HG03565 (cell line): ENCODE results near the gene FOCAD.
A peak's percentile ranks its signal among the peaks of the same experiment; 100 is the strongest.

ENCODE experiments used
- ATAC-seq: cut with Tn5 transposase; IDR thresholded peaks from one replicate; pipeline ENCODE4 v1.9.1; 2021; ENCODE audit warnings: mild to moderate bottlenecking, moderate library complexity; ENCODE audit not compliant: unreplicated experiment

FOCAD gene

DNA sequence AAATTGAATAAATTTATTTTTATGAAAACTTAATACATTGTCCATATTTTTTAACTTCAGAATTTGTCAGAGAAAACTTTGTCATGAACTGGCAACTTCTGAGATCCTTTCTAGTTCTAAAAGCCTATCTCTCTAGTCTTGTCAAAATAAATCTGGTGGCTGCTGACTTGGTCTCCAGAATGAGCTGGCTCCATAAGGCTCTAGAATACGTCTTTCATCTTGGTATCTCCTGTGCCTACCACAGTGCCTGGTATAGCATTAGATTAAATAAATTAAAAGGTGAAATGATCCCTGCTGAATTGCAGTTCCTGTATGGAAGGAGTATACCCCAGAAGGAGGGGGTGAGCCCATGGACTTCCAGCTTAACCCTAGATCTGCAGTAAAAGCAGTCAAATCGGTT lies 2.6 kb upstream of the FOCAD start:
- ATAC-seq = no peak

DNA sequence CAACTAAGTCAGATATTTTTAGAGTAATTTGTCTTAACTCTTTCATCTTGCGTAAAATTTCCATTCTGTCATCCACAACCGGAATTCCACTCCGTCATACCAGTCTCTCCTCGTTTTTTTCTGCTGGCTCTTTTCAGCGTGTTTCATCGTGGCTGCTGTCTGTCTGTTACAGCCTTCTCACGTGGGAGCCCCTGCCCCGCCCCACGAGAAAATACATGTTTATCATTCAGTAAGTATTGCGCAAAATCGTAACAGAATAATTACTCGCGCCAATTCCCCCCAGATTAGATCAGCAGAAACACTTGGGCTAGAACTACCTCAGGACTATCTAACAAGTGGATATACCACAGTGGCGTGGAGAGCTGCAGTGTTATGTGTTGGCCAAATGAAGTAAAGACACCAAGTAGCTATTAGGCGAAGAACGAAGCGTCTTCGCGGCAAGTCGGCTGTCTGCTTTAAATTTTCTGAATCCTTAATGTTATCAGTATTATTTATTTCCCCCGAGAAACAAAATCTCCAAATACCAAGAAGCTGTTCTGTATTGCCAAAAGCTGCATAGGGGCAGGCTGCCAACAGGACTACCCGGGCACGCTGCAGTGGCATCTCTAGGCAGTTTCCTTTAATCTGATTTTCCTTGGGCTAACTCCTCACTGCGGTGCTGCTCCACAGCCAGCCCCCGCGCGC lies 566 bp upstream of the FOCAD start:
- ATAC-seq = peak; percentile 1

DNA sequence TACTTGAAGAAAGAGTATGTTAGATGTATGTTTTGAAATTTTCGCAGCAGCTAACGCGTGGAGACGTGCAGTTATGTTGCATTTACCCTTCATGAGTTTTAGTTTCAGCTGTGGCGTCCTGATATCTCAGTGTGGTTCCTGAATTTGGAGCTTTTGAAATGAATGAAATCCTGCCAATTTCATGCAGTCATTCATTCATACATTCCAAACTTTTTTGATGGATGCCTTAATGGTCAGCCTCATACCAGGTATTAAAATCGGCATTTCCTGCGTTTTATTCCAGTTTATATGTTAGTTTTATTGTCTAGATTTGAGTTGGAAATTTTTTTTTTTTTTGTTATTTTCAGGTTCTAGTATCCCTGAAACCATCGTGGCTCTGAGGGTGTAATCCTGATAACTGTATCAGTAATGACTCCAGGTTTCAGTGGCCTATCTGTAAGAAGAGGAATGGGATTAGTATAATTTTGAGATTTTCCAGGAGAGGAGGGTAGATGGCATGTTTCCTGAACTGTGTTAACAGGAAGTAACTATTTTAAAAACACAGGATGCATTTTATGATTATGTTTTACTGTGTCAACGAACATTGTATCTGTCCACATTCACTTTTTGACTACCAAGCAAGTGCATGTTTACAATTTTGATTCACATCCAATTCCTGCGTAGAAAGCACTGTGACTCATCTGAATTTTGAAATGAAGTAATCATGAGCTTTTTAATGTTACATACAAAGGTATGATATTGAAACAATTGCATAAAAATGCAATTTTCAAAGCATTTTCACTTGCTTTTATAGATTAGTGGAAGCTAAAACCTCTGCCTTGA lies 1.0 kb downstream of the FOCAD start:
- no peak for ATAC-seq

DNA sequence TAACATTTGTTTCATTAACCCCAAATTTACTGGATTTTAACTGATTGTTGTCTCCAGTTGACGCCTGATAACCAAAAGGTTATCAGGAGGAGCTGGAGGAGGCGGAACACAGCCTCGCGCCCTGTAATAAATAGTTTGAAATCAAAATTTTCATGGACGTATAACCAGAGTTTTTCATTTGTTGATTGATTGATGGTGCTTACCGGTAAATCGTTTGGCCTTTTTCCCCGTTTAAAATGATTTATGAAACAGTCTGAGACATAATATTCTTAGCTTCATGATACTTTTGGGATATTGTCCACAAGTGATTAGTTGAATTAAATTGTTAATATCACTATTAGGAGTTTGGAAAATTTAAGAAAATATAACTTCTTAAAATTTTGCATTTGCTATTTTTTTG lies 1.7 kb downstream of the FOCAD start:
- no peak for ATAC-seq

DNA sequence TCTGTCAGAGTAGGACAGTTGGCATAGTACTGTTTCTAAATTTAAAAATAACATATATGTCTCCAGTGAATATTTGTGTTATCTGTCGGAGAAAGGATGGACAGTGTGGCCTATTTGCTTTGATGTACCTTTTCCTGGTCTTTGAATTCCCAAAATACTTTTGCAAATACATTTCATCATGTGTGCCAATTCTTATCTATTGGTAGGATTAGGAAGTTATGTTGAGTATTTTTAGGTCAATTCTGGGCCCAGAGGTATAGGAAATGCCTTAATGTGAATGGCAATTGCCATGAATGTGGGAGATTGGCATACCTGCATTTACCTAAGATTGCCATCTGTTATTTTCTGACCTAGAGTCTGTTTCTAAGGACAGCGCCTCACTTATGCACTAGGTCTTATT lies 5.8 kb downstream of the FOCAD start:
- no peak for ATAC-seq

DNA sequence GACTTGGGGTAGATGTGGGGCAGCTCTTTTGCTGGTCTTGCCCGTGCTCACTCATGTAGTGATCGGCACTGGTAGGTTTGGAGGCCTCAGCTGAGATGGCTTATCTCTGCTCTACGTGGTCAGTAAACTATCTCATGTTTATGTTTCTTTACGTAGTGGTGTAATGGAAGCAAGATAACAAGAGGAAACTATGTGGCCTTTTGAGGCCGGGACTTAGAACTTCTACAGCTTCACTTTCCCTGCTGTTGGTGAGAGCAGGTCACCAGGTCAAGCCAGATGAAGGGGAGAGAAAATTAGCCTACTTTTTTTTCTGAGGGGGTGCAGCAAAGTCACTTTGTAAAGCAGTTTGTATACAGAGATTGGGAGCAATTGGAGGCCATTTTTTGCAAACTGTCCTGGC lies 8.5 kb downstream of the FOCAD start:
- ATAC-seq = no peak

DNA sequence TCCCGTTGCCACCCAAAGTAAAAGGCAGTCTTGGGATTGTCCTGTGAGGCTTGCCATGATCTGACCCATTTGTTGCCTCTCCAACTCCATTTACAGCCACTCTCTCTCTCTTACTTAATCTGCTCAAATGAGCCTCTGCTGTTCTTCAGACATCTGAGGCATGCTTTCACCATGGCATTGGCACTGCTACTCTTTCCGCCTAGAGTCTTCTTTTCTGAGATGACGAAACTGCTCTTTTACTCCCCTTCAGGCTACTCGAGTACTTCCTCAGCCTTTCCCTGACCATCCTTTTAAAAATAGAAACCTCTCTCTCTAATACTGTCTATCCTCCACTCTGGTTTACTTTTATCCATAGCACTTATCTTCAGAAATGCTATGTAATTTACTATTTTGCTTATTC lies 9.0 kb downstream of the FOCAD start:
- no peak for ATAC-seq

DNA sequence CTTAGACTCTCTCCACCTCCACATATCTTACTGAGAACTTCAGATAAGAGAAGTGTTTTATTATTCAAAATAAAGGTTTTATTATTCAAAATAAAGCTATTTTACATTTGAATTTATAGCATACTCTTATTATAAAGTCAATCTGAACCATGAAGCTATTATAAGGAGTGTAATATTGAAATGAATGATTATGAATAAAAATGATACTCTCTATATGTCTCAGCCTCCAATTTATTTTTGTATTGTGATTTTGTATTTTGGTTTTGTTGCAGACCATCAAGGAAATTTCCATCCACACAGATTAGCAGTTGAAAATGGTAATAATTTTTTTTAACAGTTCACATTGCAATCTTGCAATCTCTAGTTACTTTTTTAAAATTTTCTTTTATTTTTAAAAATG lies 10.2 kb downstream of the FOCAD start:
- ATAC-seq = no peak

DNA sequence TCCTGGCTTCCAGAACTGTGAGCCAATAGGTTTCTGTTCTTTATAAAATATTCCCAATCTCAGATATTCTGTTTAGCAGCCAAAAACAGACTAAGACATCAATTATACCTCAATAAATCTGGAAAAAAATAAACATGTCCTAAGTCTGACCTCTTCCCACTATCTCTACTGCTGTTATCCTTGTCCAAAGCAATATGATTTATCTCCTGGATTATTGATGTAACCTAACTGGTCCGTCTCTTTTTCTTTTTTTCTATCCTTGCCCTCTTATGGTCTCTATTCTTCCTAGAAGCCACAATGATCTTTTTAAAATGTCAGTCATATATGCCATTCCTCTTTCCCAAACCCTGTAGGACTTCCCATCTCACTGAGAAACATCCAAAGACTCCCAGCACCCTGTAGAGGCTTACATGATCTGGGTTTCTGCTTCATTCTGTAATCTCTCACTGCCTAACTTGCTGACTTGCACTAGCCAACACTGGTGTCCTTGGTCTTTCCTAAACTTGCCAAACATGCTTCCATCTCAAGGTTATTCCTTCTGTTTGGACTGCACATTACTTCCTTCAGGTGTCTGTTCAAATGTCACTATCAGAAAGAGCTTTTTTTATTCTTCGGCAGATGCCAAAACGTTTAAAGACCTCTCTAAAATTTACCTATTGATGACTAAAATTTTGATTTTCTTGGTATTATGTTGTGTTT lies 13.1 kb downstream of the FOCAD start:
- ATAC-seq = no peak

DNA sequence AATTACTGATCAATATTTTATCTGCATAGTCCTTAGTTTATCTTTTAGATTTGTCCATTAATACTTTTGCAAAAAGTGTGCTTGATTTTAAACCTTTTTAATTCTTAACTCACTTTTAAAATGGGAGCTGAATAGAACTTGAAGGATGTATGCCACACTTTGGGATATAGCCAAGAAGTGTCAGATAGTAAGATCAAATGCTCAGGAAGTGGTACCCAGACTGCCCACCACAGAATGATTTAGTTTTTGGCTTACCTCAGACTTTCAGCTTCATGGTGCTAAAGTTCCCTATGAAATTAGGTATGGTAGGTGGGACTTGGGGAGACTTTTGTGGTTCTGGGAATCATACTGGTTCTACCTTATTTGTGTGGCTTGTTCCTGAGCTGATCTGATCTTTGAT lies 14.7 kb downstream of the FOCAD start:
- ATAC-seq = no peak

DNA sequence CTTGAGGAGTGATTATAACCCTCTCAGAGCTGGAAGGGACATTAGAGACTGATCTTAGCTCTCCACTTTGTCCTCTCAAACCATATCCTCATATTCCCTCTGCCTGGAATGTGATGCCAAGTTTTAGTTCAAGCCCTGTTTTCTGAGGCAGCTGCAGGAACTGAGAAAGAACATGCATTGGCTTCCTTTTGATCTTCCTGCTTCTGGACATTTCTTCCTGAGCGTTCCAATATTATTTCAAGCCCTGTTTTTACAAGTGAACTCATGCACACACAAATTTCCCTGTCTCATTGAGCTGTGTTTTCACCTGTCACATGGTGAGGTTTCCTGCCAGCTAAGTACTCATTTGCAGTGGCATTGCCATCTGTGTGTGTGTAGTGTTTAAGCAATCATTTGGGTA lies 17.0 kb downstream of the FOCAD start:
- ATAC-seq = no peak

DNA sequence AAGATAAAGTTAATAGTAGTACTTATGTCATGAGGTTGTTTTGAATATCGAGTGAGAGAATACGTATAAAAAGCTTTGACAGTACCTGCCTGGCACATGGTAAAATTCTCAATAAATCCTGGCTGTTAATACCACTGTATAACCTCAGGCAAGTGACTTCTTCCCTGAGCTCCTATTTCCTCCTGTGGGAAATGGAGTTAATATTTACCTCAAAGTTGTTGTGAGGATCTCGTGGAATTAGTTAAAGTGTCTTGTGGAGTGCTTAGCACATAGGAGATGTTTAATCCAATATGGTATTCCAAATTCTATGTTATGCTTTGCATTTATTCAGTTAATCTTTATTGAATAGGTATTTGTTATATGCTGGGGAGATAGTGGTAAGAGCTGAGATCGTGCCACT lies 18.5 kb downstream of the FOCAD start:
- no peak for ATAC-seq

DNA sequence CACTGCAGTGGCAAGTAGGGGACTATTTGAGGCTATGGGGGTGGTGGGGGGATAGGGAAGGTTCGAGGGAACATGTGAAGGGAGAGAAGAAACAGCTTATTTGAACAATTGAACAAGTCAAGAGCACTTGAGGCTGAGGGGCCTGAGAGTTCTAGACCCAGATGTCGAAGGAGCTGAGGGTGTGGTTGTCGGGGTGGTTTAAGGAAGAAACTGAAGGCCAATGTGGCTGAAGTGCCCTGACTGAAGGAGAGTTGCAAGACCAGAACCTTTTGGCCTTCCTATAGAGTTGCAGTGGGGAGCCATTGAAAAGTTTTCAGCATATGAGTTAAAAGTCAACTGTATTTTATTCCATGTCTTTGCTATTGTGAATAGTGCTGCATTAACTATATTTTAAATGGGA lies 19.1 kb downstream of the FOCAD start:
- no peak for ATAC-seq

DNA sequence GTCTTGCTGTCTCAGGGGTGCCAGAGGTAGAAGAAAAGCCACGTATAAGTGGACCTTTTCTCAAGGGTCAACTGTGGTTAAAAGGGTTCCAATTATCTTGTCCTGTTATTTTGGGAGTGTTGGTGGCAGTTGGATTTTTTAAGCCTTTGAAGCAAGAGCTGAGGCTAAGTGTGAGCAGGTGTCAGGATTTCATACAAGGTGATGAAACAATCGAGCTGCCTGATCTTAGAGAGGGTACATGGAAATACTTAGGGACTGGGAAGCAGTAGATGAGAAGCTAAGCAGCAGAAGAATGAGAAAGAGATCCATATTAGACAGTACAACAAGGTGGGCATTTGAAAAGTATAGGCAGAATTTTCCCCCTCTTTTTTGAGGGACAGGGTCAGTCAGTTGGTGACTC lies 23.6 kb downstream of the FOCAD start:
- no peak for ATAC-seq

DNA sequence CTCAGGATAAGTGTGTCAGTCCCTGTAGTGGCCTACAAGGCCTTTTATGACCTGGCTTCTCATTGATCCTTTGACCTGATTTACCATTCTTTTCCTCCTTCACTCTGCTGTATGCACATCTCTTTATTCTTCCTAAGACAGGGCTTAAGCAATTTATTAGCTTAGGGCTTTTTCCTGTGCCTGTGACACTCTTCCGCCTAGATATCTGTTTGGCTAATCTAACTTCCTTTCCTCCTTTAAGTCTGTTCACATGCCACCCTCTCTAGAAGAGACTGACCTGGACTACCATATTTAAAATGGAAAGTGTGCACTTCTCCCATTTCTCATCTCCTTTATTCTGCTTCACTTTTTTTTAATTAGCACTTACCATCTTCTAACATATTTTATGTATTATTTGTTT lies 29.1 kb downstream of the FOCAD start:
- no peak for ATAC-seq

DNA sequence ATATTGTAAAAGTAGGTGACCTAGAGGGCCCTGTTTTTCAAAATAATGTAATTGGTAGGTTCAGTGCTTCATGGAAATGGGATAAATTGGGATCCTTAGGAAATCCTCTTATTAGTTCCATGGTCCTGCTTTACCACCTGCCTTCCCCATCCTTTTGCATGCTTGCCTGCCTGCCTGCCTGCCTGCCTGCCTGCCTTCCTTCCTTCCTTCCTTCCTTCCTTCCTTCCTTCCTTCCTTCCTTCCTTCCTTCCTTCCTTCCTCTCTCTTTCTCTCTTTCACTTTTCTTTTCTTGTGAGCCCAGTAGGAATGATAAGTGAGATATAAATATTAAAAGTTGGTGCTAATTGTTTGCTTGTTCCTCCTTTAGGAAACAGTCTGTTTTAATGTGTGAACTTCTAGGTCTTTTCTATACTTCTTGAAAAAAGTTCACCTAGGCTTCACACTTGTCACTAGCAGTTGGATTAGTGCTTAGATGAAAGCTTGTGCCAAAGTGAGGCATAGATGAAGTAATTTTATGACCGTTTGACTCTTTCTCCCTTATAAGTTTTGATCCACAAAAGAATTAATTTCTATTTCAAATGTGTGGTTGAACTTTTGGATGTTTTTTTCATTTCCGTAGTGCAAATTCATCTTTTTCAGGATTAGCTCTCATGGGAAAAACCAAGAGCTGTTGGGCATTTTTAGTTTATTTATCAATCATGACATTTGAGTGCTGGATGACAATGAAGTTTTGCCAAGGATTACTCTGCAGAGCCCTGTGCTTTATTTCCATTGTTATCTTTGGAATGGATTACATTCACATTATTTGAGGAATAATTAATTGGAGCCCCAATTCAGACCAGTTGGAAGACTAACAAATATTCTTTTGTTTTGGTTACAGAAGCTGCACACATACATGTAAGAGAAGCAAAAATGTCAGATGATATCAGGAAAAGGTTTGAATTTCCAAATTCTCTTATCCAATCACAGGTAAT lies 30.7 kb downstream of the FOCAD start:
- no peak for ATAC-seq

DNA sequence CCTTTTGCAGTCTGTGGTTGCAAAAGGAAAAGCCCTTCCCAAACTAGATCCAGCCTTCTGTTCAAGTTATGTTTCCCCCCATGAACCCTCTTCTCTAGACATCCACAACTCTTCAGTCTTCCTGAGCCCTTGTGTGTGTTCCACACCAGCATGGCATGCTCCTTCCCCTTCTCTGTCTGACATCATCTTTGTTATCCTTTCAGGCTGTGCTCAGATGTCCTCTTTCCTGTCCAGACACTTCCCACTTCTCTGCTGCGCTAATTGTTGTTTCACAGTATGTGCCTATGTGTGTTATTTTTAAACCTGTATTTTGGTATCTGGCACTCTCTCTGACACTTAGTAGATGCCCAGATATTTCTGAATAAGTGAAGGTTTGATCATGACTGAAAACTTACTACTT lies 38.2 kb downstream of the FOCAD start:
- no peak for ATAC-seq

DNA sequence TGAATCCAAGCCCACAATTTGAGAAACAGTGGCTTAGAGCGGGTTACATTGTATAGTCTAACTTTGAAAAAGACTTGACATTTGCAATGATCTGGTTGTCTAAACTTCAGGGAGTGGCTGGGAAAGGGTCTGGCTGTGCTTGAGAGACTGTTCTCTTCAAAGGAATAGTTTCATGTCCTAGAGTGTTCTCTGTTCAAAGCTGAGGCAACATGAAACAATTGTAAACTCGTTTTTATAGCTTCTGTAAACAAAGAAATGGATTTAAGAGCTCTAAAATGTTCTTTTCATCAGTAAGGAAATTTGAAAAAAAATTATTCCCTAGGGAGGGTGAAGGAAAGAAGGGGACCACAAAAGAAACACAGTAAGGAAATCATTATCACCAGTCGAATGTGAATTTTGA lies 41.6 kb downstream of the FOCAD start:
- ATAC-seq = no peak

DNA sequence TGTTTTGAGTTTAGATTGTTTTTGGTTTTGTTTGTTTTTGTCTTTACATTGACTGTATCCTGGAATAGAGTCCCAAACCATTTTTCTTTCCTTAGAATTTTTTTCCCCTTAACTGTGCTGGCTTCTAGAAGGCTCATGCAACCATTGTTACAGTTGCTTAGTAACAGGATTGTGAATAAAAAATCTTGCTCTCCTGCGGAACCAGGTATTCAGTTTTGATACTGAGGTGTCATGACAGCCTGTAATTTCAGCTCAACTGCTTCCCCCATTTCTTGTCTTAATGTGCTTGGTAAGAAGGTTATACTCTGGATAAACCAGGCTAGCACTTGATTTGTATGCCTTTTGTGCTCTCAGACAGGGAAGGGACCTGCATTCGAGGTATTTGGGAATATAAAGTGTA lies 42.1 kb downstream of the FOCAD start:
- ATAC-seq = no peak

DNA sequence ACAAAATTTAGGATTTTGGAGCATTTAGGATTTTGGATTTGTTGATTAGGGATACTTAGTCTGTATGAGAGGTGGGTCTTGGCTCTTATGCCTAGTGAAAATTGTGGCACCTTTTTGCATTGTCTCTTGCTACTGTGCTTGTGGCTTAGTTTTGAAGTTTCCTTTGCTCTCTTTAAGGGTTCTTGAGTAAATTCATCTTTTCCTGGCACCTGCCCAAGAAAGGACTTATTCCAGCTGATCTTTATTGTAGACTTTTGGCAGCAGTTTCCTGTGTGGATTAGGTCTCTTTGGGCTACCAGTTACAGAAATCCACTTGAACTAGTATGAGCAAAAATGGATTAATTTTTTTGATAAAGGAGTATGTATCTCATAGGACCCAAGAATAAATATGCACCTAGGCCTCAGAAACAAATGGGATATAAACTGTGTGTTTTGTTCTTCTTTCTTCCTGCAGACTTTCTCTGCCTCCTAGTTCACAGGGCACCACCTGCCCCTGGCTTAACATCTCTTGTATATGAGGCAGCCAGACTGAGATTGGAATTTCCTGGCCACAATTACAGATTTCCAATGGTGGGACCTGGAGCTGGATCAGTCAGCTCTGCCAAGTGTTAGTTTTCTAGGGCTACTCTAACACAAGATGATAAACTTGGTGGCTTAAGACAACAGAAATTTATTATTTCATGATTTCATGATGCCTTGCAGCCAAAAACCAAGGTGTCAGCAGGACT lies 44.6 kb downstream of the FOCAD start:
- no peak for ATAC-seq
